Smooth muscle cell (in vitro differentiated cells): ENCODE data around the gene TNFAIP8L1. TPM values are rescaled to one million over a fixed set of nuclear protein-coding genes. Genes with fewer than 3 reads are reported as not detected.

Experiments
- DNase-seq: peaks from one replicate; lab custom pipeline; 2025; ENCODE audit not compliant: unreplicated experiment; lab: John Stamatoyannopoulos, UW
- H2AFZ ChIP-seq: fragments of 200-600 bp; sonication (generic); 2 replicates; pipeline ENCODE4 v1.6.0; 2016; ENCODE audit warnings: antibody characterized with exemption, low read depth, mild to moderate bottlenecking
- H3F3A ChIP-seq: fragments of 200-600 bp; sonication (generic); 2 replicates; pipeline ENCODE4 v1.6.0; 2017; ENCODE audit warnings: antibody characterized with exemption, low read depth
- H3K27ac ChIP-seq: fragments of 200-600 bp; sonication (generic); 2 replicates; pipeline ENCODE4 v1.5.1; 2016; ENCODE audit warnings: low read depth, mild to moderate bottlenecking
- H3K27me3 ChIP-seq: fragments of 200-600 bp; sonication (generic); 2 replicates; pipeline ENCODE4 v1.6.1; 2016; ENCODE audit warnings: low read depth, mild to moderate bottlenecking
- H3K36me3 ChIP-seq: fragments of 200-600 bp; sonication (generic); 2 replicates; pipeline ENCODE4 v1.5.1; 2016; ENCODE audit warnings: low read depth
- H3K4me1 ChIP-seq: fragments of 200-600 bp; sonication (generic); 2 replicates; pipeline ENCODE4 v1.5.1; 2016; ENCODE audit warnings: low read depth
- H3K4me2 ChIP-seq: fragments of 200-600 bp; sonication (generic); 2 replicates; pipeline ENCODE4 v1.6.0; 2016; ENCODE audit warnings: mild to moderate bottlenecking
- H3K4me3 ChIP-seq: fragments of 200-600 bp; sonication (generic); 2 replicates; pipeline ENCODE4 v1.5.1; 2016; ENCODE audit warnings: mild to moderate bottlenecking
- H3K79me2 ChIP-seq: fragments of 200-600 bp; sonication (generic); 2 replicates; pipeline ENCODE4 v1.6.0; 2016; ENCODE audit warnings: low read depth, mild to moderate bottlenecking
- H3K9ac ChIP-seq: fragments of 200-600 bp; sonication (generic); 2 replicates; pipeline ENCODE4 v1.6.0; 2016; ENCODE audit warnings: low read depth
- H3K9me3 ChIP-seq: fragments of 200-600 bp; sonication (generic); replicated peaks from 2 replicates; pipeline ENCODE4 v1.5.1; 2016; ENCODE audit warnings: low read depth
- H4K20me1 ChIP-seq: fragments of 200-600 bp; sonication (generic); 2 replicates; pipeline ENCODE4 v1.6.0; 2016; ENCODE audit warnings: low read depth
- CTCF ChIP-seq: fragments of 200-600 bp; sonication (generic); IDR thresholded peaks from 2 replicates; pipeline ENCODE4 v1.5.1; 2017; ENCODE audit warnings: borderline replicate concordance, mild to moderate bottlenecking, antibody characterized with exemption; ENCODE audit not compliant: insufficient read depth, poor library complexity, severe bottlenecking
- WGBS: methylation state at CpG from one replicate; pipeline ENCODE4 v1.1.7; 2016; ENCODE audit warnings: low lambda C conversion rate; 5-methylcytosine and 5-hydroxymethylcytosine counted together
- polyA plus RNA-seq: library from polyadenylated mRNA; unstranded; fragments of >200 nt; fragmentation: Nextera tagmentation; extraction: Ambion mirVana; gene quantifications from 2 replicates; pipeline ENCODE4 v1.2.1, GENCODE V29; 2016
- total RNA-seq: library from RNA; depleted of rRNA; stranded (reverse); fragments of >200 nt; gene quantifications from 2 replicates; pipeline ENCODE4 v1.2.3, GENCODE V29; 2014

TNFAIP8L1 gene
- total and polyA plus RNA-seq, 2 experiments from 2014 or later: 2.2 to 5.2 TPM

GRCh38 chr19:4624733-4625362, 14.5 kb upstream of the TNFAIP8L1 start:
- no peaks in the 10 kb centered on the region for H3K27me3 ChIP-seq
- no peaks in the 10 kb centered on the region for H3K79me2 ChIP-seq
- no peaks in the 10 kb centered on the region for H3F3A ChIP-seq
- no peaks in the 10 kb centered on the region for H3K36me3 ChIP-seq
- WGBS: 54% methylated on average over 6 of the region's 6 CpGs
- no peak overlapping the region for H3K9ac ChIP-seq
- TF ChIP-seq CTCF: no peak
- no peaks in the 10 kb centered on the region for H3K9me3 ChIP-seq
- no peak overlapping the region for H2AFZ ChIP-seq
- no peak for DNase-seq
- H3K4me1 ChIP-seq: no peaks in the 10 kb centered on the region
- H3K27ac ChIP-seq: no peak overlapping the region
- H3K4me3 ChIP-seq: no peak overlapping the region
- no peak overlapping the region for H3K4me2 ChIP-seq
- no peaks in the 10 kb centered on the region for H4K20me1 ChIP-seq

GRCh38 chr19:4633140-4633967, 6.0 kb upstream of the TNFAIP8L1 start:
- Histone ChIP-seq H3K27ac (peak overlapping the region; percentile 90), H3K9ac (no peak overlapping the region), H3K4me3 (no peak overlapping the region), H3K9me3 (no peaks in the 10 kb centered on the region), H3K4me2 (no peak overlapping the region), H3K36me3 (no peaks in the 10 kb centered on the region), H3K27me3 (no peaks in the 10 kb centered on the region), H4K20me1 (no peaks in the 10 kb centered on the region), H2AFZ (no peak overlapping the region), H3K4me1 (no peaks in the 10 kb centered on the region), H3K79me2 (no peaks in the 10 kb centered on the region), H3F3A (peaks cover 12% of the 10 kb centered on the region)
- WGBS: 40% methylated on average over 14 of the region's 14 CpGs
- peak; percentile 75 for TF ChIP-seq CTCF
- peak; percentile 15 for DNase-seq

GRCh38 chr19:4635754-4636116, 3.6 kb upstream of the TNFAIP8L1 start:
- Histone ChIP-seq H3K79me2 (peaks cover 5% of the 10 kb centered on the region), H3K9me3 (no peaks in the 10 kb centered on the region), H4K20me1 (no peaks in the 10 kb centered on the region), H3K27ac (peak overlapping the region; percentile 60), H3K4me2 (peak overlapping the region; percentile 83), H2AFZ (peak overlapping the region; percentile 54), H3F3A (peaks cover 12% of the 10 kb centered on the region), H3K27me3 (no peaks in the 10 kb centered on the region), H3K4me3 (peak overlapping the region; percentile 54), H3K9ac (no peak overlapping the region), H3K36me3 (no peaks in the 10 kb centered on the region), H3K4me1 (peaks cover 2% of the 10 kb centered on the region)
- TF ChIP-seq CTCF: no peak
- WGBS: 24% methylated on average over 7 of the region's 13 CpGs
- peak; percentile 27 for DNase-seq
